Neural progenitor cell (in vitro differentiated cells): ENCODE data around the gene FBXL4. TPM values are rescaled to one million over a fixed set of nuclear protein-coding genes. Genes with fewer than 3 reads are reported as not detected.

Experiments used
- DNase-seq: peaks from one replicate; pipeline ENCODE4 v3.0.0-alpha.2; 2016; ENCODE audit warnings: low spot score
- H2AFZ ChIP-seq: fragments of 200-600 bp; sonication (generic); replicated peaks from 2 replicates; pipeline ENCODE4 v1.6.1; 2016; ENCODE audit warnings: antibody characterized with exemption
- H3F3A ChIP-seq: fragments of 200-600 bp; sonication (generic); 2 replicates; pipeline ENCODE4 v1.6.1; 2016; ENCODE audit warnings: antibody characterized with exemption, low read depth
- H3K27ac ChIP-seq: fragments of 200-600 bp; sonication (generic); 2 replicates; pipeline ENCODE4 v1.5.1; 2016; ENCODE audit warnings: mild to moderate bottlenecking
- H3K27me3 ChIP-seq: fragments of 200-600 bp; sonication (generic); 2 replicates; pipeline ENCODE4 v1.6.1; 2016; ENCODE audit warnings: mild to moderate bottlenecking, moderate library complexity
- H3K36me3 ChIP-seq: fragments of 200-600 bp; sonication (generic); 2 replicates; pipeline ENCODE4 v1.5.1; 2016
- H3K4me1 ChIP-seq: fragments of 200-600 bp; sonication (generic); 2 replicates; pipeline ENCODE4 v1.6.1; 2016; ENCODE audit warnings: mixed run types
- H3K4me2 ChIP-seq: fragments of 200-600 bp; sonication (generic); 2 replicates; pipeline ENCODE4 v1.6.1; 2016
- H3K4me3 ChIP-seq: fragments of 200-600 bp; sonication (generic); 2 replicates; pipeline ENCODE4 v1.5.1; 2016
- H3K79me2 ChIP-seq: fragments of 200-600 bp; sonication (generic); 2 replicates; pipeline ENCODE4 v1.6.1; 2016; ENCODE audit warnings: low read depth
- H3K9ac ChIP-seq: fragments of 200-600 bp; sonication (generic); 2 replicates; pipeline ENCODE4 v1.6.1; 2016
- H3K9me3 ChIP-seq: fragments of 200-600 bp; sonication (generic); 2 replicates; pipeline ENCODE4 v1.5.1; 2016; ENCODE audit warnings: low read depth
- H4K20me1 ChIP-seq: fragments of 200-600 bp; sonication (generic); 2 replicates; pipeline ENCODE4 v1.6.1; 2016; ENCODE audit warnings: low read depth
- H3K27ac Mint-ChIP-seq: 3 replicates; pipeline ENCODE4 v1.8.0; 2021; ENCODE audit warnings: mixed read lengths
- H3K27me3 Mint-ChIP-seq: 2 replicates; pipeline ENCODE4 v1.8.0; 2022; ENCODE audit warnings: low read depth, mild to moderate bottlenecking, inconsistent platforms, moderate library complexity, mixed read lengths; ENCODE audit not compliant: insufficient read depth
- H3K36me3 Mint-ChIP-seq: 3 replicates; pipeline ENCODE4 v1.8.0; 2021; ENCODE audit warnings: mixed read lengths
- H3K4me1 Mint-ChIP-seq: 3 replicates; pipeline ENCODE4 v1.8.0; 2021; ENCODE audit warnings: mixed read lengths
- H3K4me3 Mint-ChIP-seq: 3 replicates; pipeline ENCODE4 v1.8.0; 2021; ENCODE audit warnings: mild to moderate bottlenecking, moderate library complexity, mixed read lengths
- H3K9me3 Mint-ChIP-seq: 3 replicates; pipeline ENCODE4 v1.8.0; 2020; ENCODE audit warnings: mixed read lengths
- CTCF ChIP-seq: fragments of 200-600 bp; sonication (generic); IDR thresholded peaks from 2 replicates; pipeline ENCODE4 v1.5.1; 2017; ENCODE audit warnings: antibody characterized with exemption, mild to moderate bottlenecking
- EZH2 ChIP-seq: fragments of 200-600 bp; sonication (generic); IDR thresholded peaks from 2 replicates; pipeline ENCODE4 v1.6.1; 2017; ENCODE audit warnings: antibody characterized with exemption, mild to moderate bottlenecking, moderate library complexity
- EZH2phosphoT487 ChIP-seq: fragments of 200-600 bp; sonication (generic); IDR thresholded peaks from 2 replicates; pipeline ENCODE4 v1.6.1; 2017; ENCODE audit warnings: antibody characterized with exemption
- total RNA-seq: library from RNA; depleted of rRNA; stranded (reverse); fragments of >200 nt; gene quantifications from 2 replicates; pipeline ENCODE4 v1.2.3, GENCODE V29; 2015; ENCODE audit warnings: low replicate concordance

Gene FBXL4
- total RNA-seq, 1 donor from 2014 or later = 18.3 TPM

- Histone ChIP-seq H3K9me3 (peaks cover 5% of the 10 kb centered on the region), H3K4me2 (no peak overlapping the region), H3K79me2 (peaks cover 27% of the 10 kb centered on the region), H3K27ac (no peak overlapping the region), H3K9ac (no peak overlapping the region), H2AFZ (no peak overlapping the region), H3K4me1 (peaks cover 5% of the 10 kb centered on the region), H3K4me3 (no peak overlapping the region), H3K27me3 (no peaks in the 10 kb centered on the region), H3F3A (no peaks in the 10 kb centered on the region), H4K20me1 (no peaks in the 10 kb centered on the region), H3K36me3 (no peaks in the 10 kb centered on the region)
- DNase-seq = no peak
- peaks cover 14% of the 10 kb centered on the region for H3K4me1 Mint-ChIP-seq
- H3K27ac Mint-ChIP-seq = no peak overlapping the region
- H3K36me3 Mint-ChIP-seq = no peaks in the 10 kb centered on the region
- peaks cover 3% of the 10 kb centered on the region for H3K27me3 Mint-ChIP-seq
- TF ChIP-seq CTCF = no peak
- TF ChIP-seq EZH2 = no peak
- TF ChIP-seq EZH2phosphoT487 = no peak
- H3K4me3 Mint-ChIP-seq = no peak overlapping the region
- H3K9me3 Mint-ChIP-seq = peaks cover 6% of the 10 kb centered on the region
Observed at GRCh38 chr6:98949589-98949988, 1.8 kb upstream of the FBXL4 start.

DNA sequence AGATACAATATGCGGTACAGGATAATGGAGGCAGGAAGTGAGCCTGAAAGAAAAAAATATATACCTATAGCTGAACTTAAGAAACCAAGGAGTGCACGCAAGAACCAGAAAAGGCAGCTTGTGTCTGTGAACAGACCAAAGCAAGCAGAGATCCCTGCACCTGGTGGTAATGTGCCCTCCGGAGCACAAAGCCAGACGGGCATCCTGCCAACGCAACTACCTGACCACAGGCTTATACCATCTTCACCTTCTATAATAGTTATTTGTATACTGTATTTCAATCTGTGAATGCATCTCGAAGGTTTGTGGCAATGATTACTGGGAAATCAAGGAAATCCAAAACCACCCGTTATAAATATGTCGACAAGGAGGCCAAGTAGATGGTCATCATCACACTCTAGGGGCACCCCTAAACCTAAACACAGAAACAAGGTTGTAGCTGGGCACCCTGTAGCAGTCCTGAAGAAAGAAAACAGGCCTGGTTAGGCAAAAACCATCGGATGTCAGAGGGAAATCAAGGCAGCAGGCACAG, 801 bp downstream of the FBXL4 start:
- peaks cover 12% of the 10 kb centered on the region for H3K9me3 ChIP-seq
- H3K36me3 Mint-ChIP-seq = peaks cover 14% of the 10 kb centered on the region
- no peaks in the 10 kb centered on the region for H4K20me1 ChIP-seq
- H3K27me3 Mint-ChIP-seq = peaks cover 3% of the 10 kb centered on the region
- TF ChIP-seq EZH2 (no peak), EZH2phosphoT487 (no peak), CTCF (no peak)
- H3K27ac Mint-ChIP-seq = peak overlapping the region; percentile 93
- H3K9me3 Mint-ChIP-seq = peaks cover 19% of the 10 kb centered on the region
- no peaks in the 10 kb centered on the region for H3K27me3 ChIP-seq
- H3K4me2 ChIP-seq = peak overlapping the region; percentile 84
- DNase-seq = peak; percentile 3
- H3K4me1 ChIP-seq = peaks cover 5% of the 10 kb centered on the region
- H3K27ac ChIP-seq = no peak overlapping the region
- H3K4me3 ChIP-seq = peak overlapping the region; percentile 83
- H3F3A ChIP-seq = no peaks in the 10 kb centered on the region
- H3K36me3 ChIP-seq = no peaks in the 10 kb centered on the region
- H3K79me2 ChIP-seq = peaks cover 53% of the 10 kb centered on the region
- peak overlapping the region; percentile 54 for H3K9ac ChIP-seq
- H3K4me3 Mint-ChIP-seq = peak overlapping the region; percentile 94
- H3K4me1 Mint-ChIP-seq = peaks cover 14% of the 10 kb centered on the region
- peak overlapping the region; percentile 86 for H2AFZ ChIP-seq

DNA sequence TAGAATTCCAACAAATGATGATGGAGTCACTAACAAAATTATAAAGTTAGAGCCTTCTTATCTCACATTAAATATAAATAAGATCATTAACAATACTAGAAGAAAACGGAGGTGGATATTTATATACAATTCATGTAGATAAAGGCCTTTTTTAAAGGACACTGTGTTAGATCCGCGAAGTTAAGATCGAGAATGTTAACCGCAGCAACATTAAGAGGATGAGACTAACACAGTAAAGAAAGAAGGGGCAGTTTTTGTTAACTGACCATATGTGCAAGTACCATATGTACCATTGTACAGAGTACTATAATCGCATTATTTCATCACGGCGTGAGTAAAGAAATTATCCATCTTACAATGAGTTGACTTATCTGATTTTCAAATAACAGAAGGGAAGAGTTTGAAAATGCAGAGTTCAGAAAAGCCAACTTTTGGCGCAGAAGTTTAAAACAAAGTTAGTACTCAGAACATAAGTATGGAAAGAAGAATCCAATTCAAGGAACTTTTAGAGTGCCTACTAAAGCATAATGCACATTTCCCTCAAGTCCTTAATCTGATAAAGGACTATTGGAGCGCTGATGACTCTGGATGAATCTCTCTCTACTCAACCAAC, 1.4 kb downstream of the FBXL4 start:
- Histone ChIP-seq H2AFZ (no peak overlapping the region), H3K9me3 (peaks cover 12% of the 10 kb centered on the region), H3K4me2 (peak overlapping the region; percentile 84), H3K4me1 (peaks cover 5% of the 10 kb centered on the region), H3K27ac (no peak overlapping the region), H3K79me2 (peaks cover 59% of the 10 kb centered on the region), H3K36me3 (no peaks in the 10 kb centered on the region), H3K9ac (no peak overlapping the region), H4K20me1 (no peaks in the 10 kb centered on the region), H3K27me3 (no peaks in the 10 kb centered on the region), H3F3A (no peaks in the 10 kb centered on the region), H3K4me3 (peak overlapping the region; percentile 83)
- peak overlapping the region; percentile 94 for H3K4me3 Mint-ChIP-seq
- peak overlapping the region; percentile 93 for H3K27ac Mint-ChIP-seq
- H3K9me3 Mint-ChIP-seq = peaks cover 24% of the 10 kb centered on the region
- peaks cover 14% of the 10 kb centered on the region for H3K4me1 Mint-ChIP-seq
- no peak for TF ChIP-seq EZH2
- no peak for TF ChIP-seq CTCF
- no peak for TF ChIP-seq EZH2phosphoT487
- H3K27me3 Mint-ChIP-seq = peaks cover 3% of the 10 kb centered on the region
- no peak for DNase-seq
- peaks cover 16% of the 10 kb centered on the region for H3K36me3 Mint-ChIP-seq
